ENCODE results near the gene ANGPTL4.
"Not testable (repeated sequence)": the region's sequence is repeated elsewhere in the genome, so short reads cannot be mapped to it uniquely, and the experiment has no call there.

The ANGPTL4 gene

DNA sequence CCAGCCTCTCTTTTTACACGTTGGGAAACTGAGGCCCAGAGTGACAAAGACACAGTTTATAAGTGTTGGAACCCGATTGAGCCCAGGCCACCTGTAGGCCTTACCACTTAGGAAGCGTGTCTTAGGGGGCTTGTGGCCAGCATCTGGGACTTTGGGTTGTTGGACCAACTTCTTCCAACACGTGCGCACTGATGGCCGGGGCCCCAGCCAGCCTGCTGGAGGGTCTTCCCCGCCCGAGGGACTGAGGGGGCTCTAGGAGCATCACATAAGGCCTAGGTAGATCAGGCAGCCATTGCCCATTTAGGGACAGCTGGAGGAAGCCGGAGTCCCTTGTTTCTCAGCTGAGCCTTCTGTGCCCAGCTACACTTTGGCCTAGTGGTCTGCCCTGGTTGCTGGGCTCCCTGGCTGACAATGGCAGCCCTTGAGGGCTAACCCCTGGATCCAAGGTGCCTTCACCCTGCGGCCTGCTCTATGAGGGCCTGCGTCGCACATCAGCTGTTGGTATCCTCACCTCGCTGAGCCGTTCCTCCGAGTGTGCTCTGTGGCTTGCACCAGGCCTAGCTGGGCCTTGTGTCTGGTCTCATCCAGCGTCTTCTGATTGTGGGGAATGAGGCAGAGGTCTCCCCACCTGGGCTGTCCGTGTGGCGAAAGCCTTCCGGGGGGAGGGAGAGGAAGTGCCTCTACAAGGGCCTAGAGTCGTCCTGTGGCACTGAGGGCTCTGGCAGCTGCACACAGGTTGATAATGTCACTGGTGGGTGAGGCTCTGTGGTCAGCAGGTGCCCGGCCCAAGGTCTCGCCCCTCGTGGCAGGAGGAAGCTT is 27.5 kb downstream of the ANGPTL4 start:
- DNase-seq = no peak

GRCh38 chr19:8392017-8392591 is 28.1 kb downstream of the ANGPTL4 start:
- DNase-seq = no peak

GRCh38 chr19:8393192-8393870 is 29.4 kb downstream of the ANGPTL4 start:
- no peak for DNase-seq

- DNase-seq = no peak
These were observed 29.9 kb downstream of the ANGPTL4 start for GRCh38 chr19:8393871-8394250.

GRCh38 chr19:8395621-8396082 is 31.7 kb downstream of the ANGPTL4 start:
- DNase-seq = no peak

- no peak for DNase-seq
These were observed 32.2 kb downstream of the ANGPTL4 start for GRCh38 chr19:8396185-8396562.

DNA sequence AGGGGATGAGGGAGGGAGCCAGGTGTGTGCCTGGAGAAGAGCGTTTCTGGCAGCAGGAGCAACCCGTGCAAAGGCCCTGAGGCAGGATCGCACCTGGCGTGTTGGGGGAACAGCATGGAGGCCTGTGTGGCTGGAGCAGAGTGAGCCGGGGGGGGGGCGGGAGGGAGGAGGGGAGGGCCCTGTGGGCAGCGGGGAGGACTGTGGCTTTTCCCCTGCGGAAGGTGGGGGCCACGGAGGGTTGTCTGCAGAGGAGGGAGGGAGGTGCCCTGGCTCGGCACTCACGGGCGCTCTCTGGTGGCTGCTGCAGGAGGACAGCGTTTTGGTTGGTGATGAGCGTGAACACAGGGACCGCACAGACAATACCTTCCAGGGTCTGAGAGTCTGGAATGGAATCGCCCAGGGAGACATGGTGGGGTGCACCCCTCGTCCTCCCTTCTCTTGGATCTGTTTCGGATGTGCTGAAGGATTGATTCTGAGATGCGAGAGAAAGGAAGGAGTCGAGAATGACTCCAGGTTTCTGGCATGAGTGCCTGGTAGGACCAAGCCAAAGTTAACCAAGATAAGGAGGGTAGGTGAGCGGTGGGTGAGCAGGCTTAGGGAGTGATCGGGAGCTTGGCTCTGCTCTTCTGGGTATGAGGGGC is 32.7 kb downstream of the ANGPTL4 start:
- DNase-seq = peak; percentile 55 to 83

GRCh38 chr19:8397271-8397670 is 33.3 kb downstream of the ANGPTL4 start:
- no peak for DNase-seq

DNA sequence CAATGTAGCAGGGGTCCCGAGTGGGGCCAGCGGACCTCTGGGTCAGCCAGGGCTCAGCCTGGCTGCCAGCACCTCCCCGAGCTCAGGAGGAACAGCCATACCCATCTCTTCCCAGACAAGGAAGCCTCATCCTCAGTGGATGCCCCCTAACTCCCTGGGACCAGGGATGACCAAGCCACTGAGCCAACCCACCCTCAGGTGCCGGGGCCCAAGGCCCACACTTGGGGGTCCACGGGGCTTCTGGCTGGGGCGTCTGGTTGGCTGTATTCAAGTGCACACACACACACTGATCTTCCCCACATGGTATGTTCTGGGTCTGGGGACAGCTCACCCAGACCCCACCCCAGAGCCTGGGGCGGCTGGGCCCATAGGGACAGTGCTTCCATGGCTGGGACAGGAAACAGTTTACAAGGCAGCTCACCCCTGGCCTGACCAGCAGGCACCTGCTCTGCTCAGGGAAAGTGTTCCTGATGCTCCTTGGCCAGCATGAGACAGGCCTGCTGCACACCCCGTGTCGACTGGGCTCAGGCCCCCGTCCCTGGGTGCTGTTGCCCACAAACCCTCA is 33.9 kb downstream of the ANGPTL4 start:
- no peak for DNase-seq

DNA sequence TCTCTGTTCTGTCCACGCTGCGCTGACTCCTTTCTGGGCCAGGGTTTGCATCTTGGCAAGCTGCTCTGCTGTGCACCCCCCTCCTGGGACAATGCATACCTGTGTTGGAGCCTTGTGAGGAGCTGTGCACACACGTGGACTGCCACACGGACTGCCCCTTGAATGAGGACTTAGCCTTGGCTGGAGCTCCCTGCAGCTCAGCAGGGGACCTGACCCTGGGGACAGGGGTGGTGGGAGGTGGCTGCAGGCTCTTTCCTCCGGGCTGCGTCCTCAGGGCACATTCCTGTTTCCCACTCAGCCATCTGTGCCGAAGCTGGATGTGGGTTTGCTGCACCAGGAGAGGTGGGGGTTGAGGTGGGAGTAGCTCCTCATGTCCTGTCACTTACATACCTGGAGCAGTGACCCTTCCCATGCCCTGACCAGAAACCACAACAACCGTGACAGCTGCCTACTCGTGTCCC is 34.4 kb downstream of the ANGPTL4 start:
- no peak for DNase-seq

DNA sequence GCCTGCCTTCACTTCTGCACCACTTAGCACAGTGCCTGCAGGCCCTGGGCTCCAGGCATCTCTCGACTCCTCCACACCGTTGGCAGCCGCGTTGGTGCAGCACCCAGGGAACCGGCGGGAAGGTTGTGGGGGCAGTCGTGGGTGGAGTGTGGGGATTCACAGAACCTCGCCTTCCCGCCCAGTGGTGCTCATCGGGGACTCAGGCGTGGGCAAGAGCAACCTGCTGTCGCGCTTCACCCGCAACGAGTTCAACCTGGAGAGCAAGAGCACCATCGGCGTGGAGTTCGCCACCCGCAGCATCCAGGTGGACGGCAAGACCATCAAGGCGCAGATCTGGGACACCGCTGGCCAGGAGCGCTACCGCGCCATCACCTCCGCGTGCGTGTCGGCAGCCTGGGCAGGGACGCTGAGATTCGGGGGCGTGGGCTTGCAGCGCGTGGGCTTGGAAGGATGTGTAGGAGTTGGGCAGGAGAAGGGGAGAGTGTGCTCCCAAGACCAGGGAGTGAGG is 35.8 kb downstream of the ANGPTL4 start:
- no peak for DNase-seq

- DNase-seq = no peak
These were observed 38.0 kb downstream of the ANGPTL4 start for GRCh38 chr19:8401981-8402411.

DNA sequence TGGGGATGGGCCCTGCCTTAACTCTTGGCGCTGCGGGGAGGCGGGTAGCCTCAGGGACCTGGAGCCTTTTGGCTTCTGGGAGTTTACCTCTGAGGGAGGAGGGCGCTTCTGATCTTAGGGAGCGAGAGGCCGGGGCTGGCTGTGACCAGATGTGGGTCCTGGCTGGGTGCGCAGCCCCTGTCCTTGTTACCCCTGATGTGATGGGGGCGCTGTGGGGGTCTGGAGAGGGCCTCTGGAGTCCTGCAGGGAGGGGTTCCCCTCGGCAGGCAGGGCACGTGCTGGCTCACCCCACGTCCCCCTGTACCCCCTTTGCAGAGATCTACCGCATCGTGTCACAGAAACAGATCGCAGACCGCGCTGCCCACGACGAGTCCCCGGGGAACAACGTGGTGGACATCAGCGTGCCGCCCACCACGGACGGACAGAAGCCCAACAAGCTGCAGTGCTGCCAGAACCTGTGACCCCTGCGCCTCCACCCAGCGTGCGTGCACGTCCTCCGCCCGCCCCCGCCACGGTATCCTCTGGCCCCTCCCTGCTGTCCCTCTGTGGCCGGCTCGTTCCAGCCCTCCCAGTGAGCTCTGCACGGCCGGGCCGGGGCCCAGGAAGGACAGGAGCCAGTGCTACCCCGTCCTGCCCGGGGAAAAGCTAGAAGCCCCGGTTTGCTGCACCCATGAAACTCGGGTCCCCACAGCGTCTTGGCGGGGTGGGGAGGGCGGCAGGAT is 39.3 kb downstream of the ANGPTL4 start:
- no peak for DNase-seq

DNA sequence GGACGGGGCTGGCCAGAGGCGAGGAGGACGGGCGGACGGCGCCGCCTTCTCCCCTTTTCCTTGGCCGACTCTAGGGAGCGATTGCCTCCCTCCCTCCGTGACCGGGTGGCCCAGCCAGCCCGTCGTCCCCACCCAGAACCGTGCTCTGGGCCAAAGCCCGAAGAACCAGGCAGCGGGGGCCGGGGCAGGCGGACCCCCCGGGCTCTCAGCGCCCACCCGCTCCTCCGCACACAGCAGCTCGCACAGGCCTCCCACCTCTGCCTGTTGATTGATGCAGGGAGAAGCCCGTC is 39.8 kb downstream of the ANGPTL4 start:
- DNase-seq = no peak

DNA sequence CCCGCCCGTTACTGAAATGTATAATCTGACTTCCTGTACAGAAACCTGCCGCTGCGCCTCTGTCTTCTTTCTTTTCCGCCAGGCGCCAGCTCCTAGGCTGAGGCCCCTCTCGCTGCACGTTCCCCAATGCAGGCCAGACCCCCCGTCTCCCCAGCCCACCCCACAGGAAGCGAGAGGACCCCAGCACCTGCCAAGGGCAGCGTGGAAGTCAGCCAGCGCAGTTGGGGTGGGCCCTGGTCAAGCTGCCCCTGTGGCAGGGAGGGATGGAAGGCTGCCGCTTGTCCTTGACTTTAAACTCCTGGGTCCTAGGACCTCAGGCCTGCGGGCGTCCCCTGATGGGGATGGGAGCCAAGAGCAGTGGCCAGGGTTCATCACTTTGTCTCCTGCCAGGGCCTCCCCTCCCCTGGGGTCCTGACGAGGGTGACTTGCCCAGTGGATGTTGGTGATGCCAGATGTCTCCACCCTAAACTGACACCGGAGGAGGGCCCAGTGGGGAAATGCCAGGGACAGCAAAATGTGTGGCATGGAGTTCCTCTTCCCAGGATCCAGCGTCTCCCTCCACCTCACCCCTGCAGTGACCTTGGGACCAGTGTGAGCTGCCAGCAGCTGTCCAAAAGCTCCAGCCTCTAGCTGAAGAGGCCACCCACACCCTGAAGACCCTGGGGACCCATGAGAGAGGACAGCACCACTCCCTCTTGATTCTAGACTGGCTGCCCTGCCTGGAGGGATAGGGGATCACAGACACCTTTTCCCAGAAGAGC is 40.6 kb downstream of the ANGPTL4 start:
- no peak for DNase-seq

DNA sequence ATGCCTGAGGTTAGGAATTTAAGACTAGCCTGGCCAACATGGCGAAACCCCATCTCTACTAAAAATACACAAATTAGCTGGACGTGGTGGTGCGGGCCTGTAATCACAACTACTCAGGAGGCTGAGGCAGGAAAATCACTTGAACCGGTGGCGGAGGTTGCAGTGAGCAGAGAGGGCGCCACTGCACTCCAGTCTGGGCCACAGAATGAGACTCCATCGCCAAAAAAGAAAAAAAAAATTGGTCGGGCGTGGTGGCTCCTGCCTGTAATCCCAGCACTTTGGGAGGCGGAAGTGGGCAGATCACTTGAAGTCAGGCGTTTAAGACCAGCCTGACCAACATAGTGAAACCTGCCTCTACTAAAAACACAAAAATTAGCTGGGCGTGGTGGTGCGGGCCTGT is 46.8 kb downstream of the ANGPTL4 start:
- DNase-seq = not testable (repeated sequence)

DNA sequence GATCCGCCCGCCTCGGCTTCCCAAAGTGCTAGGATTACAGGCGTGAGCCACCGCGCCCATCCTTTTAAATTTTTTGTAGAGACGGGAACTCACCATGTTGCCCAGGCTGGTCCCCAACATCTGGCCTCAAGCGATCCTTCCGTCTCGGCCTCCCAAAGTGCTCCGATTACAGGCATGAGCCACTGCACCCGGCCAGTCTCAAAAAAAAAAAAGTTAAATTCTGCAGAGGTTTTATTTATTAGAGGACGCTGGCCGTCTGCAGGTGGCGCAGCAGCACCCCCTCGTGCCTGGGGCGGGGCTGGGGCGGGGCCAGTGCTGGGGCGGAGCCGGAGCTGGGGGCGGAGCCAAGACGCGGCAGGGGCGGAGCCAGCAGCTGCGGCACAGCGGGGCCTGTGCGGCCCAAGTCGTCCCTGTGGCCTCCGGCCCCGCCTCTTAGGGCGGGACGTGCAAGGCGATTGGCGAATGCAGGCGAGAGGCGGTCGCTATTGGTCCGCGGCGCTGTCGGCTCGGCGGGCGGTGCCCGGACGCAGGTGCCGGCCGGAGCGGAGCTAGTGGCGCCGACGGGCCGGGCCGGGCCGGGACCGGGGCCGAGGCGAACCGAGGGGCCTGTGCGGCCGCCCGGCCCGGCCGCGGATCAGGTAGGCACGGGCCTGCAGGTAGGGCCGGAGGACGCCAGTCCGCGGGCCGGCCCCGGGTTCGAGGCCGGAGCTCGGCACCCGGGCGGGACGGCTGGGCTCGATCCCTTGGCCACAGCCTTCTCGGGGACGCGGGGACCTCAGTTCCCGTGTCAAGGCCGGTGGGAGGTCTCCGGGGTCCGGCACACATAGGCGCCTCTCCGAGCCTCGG is 49.1 kb downstream of the ANGPTL4 start, which contains the start of gene MARCHF2:
Gene MARCHF2 (plus strand): TSS at position 523 of the 846 bp plus-strand sequence. CDS start 8,536 bp downstream, outside the sequence.
- DNase-seq = peak; percentile 95 to 99

- peak; percentile 54 to 78 for DNase-seq
These were observed 49.7 kb downstream of the ANGPTL4 start for GRCh38 chr19:8413629-8413995.

DNA sequence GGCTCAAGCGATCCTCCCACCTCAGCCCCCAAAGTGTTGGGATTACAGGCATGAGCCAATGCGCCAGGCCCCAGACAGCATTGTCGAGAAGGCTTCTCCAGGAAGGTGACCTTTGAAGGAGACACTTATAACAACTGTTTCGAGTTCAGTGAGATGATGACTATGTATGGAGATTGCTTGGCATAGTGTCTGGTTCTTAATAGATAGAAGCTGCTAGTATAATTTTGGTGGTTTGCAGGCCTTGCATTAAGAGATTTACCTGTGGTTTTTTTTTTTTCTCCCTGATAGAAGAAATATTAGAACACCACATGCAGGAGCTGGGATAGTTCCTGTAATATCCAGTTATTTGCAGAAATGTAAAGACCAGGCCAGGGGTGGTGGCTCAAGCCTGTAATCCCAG is 52.8 kb downstream of the ANGPTL4 start:
- no peak for DNase-seq
